Muscle layer of colon (tissue), 2 donors: ENCODE data around the gene DTX2.
"Not testable (repeated sequence)": the region's sequence is repeated elsewhere in the genome, so short reads cannot be mapped to it uniquely, and the experiment has no call there.

Source experiments
- H3K27ac ChIP-seq: one replicate; pipeline ENCODE4 v1.7.0; 2013; ENCODE audit warnings: low read depth, mild to moderate bottlenecking, low read length, moderate library complexity
- H3K27me3 ChIP-seq, 2 donors: one replicate each; pipeline ENCODE4 v1.7.0; 2013; ENCODE audit warnings: low read length in 2 of 2, mild to moderate bottlenecking in 2 of 2; ENCODE audit not compliant: insufficient read depth in 2 of 2, control insufficient read depth in 1 of 2
- H3K36me3 ChIP-seq: one replicate; pipeline ENCODE4 v1.7.0; 2013; ENCODE audit warnings: mild to moderate bottlenecking, low read length; ENCODE audit not compliant: insufficient read depth
- H3K4me1 ChIP-seq: one replicate; pipeline ENCODE4 v1.7.0; 2013; ENCODE audit warnings: mild to moderate bottlenecking, low read length; ENCODE audit not compliant: insufficient read depth
- H3K4me3 ChIP-seq, 2 donors: one replicate each; pipeline ENCODE4 v1.7.0; 2013; ENCODE audit warnings: low read length in 2 of 2, low read depth in 1 of 2, mild to moderate bottlenecking in 1 of 2, moderate library complexity in 1 of 2
- H3K9ac ChIP-seq: one replicate; pipeline ENCODE4 v1.7.0; 2013; ENCODE audit warnings: low read length
- H3K9me3 ChIP-seq: one replicate; pipeline ENCODE4 v1.7.0; 2013; ENCODE audit warnings: mild to moderate bottlenecking, low read length
- donor health status: abdominal sarcoma.
- donor health status: Adenocarcinoma of cecum.

The DTX2 gene

DNA sequence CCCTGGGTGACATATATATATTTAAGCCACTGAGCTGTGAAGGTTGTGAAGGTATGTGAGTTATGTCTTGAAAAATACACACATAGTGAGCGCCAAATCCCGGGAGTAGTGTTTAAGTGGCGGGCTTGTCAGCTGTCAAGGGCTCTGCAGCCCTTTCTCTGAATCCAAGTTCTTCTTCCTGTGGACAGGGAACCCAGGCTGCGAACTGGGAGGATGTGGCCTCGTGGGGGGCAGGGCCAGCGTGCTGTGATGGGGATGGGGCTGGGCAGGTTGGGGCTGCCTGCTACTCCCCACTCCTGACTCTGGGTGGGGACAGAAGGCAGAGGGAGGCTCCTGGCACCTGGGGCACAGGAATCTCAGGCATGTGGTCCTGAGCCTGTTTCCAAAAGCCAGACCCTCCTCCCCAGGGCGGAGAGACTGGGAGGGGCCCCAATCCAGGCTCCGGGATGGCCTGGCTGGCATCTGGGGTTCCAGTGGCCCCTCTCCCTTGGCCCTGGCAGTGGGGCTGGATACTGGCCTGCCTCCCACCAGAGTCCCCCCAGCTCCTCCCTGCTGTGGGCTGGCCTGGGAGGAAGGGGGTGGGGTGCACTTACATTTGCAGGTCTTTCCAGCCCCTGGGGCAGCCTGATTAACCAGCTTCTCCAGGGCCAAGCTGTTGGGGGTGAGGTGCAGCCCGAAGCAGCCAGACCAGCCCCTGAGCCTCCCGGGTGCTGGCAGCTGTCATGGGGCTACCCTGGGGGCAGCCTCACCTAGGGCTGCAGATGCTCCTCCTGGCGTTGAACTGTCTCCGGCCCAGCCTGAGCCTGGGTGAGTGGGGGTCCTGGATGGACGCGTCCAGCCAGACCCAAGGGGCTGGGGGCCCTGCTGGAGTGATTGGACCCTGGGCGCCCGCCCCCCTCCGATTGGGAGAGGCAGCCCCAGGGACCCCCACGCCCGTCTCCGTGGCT lies 48.7 kb downstream of the DTX2 start, which contains the start of gene UPK3B:
TSS of gene UPK3B (plus strand) at position 622 of the 947 bp plus-strand sequence. CDS start at position 723, 101 bp downstream.
- H3K9me3 ChIP-seq, result no peaks in the 10 kb centered on the region
- H3K27me3 ChIP-seq, result no peaks in the 10 kb centered on the region
- no peaks in the 10 kb centered on the region for H3K36me3 ChIP-seq
- H3K27ac ChIP-seq, result no peak within 1 kb of the TSS
- no peaks in the 10 kb centered on the region for H3K4me1 ChIP-seq
- no peak within 1 kb of the TSS for H3K9ac ChIP-seq
- H3K4me3 ChIP-seq, result no peak within 1 kb of the TSS

DNA sequence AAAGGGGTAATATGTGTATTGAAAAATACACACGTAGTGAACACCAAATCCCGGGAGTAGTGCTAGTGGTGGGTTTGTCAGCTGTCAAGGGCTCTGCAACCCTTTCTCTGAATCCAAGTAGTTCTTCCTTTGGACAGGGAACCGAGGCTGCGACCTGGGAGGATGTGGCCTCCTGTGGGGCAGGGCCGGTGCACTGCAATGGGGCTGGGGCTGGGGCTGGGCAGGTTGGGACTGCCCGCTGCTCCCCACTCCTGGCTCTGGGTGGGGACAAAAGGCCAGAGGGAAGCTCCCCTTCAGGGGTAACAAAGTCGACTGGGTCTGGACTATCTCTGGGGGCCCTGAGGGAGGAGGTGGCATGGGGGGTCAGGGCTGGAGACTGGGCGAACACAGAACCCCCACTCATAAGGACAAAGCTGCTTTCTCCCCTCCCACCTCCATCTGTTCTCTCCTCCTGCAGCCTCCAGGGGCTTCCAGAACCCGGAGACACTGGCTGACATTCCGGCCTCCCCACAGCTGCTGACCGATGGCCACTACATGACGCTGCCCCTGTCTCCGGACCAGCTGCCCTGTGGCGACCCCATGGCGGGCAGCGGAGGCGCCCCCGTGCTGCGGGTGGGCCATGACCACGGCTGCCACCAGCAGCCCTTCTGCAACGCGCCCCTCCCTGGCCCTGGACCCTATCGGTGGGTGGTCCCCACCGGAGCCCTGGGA lies 49.8 kb downstream of the DTX2 start:
- not testable (repeated sequence) for H3K27ac ChIP-seq, H3K4me3 ChIP-seq, H3K4me1 ChIP-seq, H3K36me3 ChIP-seq, H3K9me3 ChIP-seq, H3K9ac ChIP-seq, H3K27me3 ChIP-seq

DNA sequence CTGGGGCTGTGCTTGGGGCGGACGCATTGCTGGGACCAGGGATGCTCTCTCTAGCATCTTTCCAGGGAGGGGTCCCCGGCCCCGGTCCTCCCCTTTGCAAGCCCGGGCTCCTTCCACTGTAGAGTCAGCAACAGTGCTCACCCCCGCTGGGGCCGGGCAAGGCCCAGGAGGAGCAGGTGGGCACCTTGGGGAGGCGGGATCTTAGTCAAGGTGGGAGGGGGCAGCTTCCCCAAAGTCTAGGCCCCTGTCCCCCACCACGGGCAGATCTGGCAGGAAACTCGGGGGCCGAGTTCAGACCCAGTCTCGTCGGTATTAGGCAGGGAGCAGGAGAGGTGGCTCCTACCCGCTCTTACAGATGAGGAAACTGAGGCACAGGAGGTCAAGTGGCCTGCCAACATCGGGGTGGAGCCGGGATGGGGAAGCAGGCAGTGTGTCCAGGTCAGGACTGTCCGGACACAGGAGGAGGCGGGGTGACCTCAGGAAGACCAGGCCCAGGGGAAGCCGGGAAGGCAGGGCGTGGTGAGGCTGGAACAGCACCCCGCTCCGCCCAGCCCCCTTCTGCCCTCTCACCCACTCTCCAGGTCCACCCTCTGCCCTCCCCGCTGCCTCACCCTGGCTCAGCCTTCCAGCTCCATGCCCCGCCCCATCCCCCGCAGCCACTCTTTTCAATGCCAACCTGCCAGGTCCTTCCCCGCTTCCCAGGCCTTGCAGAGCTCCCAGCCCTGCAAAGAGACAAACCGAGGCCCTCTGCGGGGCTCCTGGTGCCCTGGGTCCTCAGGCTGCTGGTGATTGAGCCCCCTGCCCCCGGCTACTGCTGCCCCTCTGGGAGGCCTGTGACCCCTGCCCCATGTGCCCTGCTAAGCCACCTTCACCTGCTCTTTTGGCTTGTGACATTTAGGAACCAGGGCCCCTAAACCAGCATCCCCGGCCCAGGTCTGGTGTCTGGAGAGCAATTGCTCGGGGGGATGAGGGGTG lies 50.7 kb downstream of the DTX2 start:
- H3K27me3 ChIP-seq, H3K4me3 ChIP-seq, H3K36me3 ChIP-seq, H3K9ac ChIP-seq, H3K27ac ChIP-seq, H3K4me1 ChIP-seq, H3K9me3 ChIP-seq: not testable (repeated sequence)

DNA sequence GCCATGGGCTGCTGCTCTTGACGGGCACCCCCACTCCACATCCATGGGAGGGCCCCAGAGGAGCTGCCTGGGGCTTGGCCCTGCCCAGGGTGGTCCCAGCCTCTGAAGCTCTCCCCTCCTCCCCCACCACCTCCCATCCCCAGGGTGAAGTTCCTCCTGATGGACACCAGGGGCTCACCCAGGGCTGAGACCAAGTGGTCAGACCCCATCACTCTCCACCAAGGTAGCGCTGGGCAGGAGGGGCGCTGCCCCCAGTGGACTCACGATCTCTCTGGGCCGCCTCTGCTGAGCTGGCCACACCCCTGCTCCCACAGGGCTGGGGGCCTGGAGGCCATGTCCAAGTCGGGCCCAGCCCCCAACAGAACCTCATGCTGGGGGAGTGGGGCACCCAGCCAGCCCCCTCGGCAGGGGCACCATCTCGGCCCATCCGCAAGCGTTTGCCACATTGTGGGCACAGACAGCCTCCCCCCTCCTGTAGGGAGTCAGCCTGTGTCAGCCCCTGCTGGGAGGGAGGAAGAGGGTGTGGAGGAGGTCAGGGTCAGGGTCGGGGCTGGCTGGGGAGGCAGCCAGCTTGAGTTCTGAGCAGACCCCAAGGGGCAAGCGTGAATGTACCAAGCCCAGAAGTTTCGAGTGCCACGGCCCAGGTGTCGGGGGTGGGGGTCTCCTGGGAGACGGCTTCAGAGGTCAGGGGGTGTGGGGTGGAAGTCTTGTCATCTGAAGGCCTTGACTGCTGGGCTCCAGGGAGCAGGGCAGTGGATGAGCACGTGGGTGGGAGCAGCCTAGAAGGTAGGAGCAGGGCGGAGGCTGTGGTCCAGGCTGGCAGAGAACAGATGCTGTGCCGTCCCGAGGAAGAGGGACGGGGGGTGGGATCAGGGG lies 51.7 kb downstream of the DTX2 start:
- no peak overlapping the region for H3K9ac ChIP-seq
- no peak overlapping the region for H3K27ac ChIP-seq

DNA sequence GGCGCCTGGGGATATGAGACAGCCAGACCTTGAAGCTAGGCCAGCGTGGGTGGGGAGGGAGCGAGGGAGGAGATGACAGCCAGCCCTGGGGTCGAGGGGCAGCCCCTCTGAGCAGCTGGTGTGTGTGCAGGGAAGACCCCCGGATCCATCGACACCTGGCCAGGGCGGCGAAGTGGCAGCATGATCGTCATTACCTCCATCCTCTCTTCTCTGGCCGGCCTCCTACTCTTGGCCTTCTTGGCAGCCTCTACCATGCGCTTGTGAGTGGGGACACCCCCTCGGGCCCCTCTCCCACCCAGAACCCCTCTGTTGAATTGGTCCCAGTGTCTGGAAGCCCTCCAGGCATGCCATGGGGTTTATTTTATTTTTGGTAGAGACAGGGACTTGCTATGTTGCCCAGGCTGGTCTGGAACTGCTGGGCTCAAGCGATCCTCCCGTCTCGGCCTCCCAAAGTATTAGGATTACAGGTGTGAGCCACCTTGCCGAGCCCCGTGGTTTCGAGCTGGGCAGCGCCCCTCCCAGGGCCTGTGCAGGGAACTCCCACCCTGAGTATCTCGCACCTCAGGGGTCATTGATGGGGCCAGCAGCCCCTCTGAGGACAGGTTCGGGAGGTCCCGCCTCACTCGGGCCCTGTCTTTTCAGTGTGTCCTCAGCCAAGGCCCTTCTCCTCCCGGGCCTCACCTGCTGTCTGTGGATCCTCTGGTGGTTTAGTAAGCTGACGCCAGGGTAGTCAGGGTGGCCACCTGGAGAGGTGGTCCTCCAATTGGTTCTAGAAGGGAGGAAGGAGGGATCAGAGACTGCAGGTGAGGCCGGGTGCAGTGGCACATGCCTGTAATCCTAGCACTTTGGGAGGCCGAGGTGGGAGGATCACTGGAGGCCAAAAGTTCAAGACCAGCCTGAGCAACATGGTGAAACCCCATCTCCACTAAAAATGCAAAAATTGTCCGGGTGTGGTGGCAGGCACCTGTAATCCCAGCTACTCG lies 52.6 kb downstream of the DTX2 start:
- H3K27ac ChIP-seq, result no peak overlapping the region

More for the DNA sequence above, 51.7 kb downstream of the DTX2 start:
- Histone ChIP-seq H3K36me3 (no peaks in the 10 kb centered on the region), H3K27me3 (no peaks in the 10 kb centered on the region), H3K4me3 (no peak overlapping the region), H3K4me1 (no peaks in the 10 kb centered on the region), H3K9me3 (no peaks in the 10 kb centered on the region)

DNA sequence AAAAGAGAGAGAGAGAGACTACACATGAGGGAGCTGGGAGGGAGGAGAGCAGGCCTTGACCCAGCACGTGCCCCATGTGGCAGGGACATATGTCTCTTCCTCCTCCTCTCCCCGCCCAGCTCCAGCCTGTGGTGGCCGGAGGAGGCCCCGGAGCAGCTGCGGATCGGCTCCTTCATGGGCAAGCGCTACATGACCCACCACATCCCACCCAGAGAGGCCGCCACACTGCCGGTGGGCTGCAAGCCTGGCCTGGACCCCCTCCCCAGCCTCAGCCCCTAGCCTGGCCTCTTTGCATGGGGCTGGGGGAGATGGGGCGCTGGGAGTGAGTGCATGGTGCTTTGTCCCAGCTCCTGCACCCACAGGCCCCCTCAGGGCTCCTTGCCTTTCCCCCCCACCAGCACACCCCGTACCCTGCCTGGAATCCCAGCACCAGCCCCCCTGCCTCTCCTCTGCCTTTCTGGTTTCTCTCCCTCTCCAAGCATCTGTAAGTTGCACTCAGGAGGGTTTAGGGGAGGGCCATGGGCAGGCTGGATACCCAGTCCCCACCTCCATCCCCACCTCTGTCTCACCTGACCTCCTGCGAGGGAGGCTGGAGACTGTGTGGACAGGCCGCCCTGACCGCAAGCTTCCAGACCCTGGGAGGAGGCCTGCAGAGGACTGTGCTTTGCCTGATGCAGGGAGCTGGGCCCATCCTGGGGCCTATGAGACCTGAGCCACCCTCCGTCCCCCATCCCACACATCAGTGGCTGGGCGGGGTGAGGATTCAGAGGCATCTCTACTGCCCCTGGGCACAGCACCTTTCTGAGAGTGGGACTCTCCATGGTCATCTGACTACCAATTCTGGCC lies 53.6 kb downstream of the DTX2 start:
- Histone ChIP-seq H3K36me3 (no peaks in the 10 kb centered on the region), H3K9ac (no peak overlapping the region), H3K4me1 (no peaks in the 10 kb centered on the region), H3K27ac (no peak overlapping the region), H3K27me3 (no peaks in the 10 kb centered on the region), H3K4me3 (no peak overlapping the region), H3K9me3 (no peaks in the 10 kb centered on the region)

More for the DNA sequence above, 52.6 kb downstream of the DTX2 start:
- Histone ChIP-seq H3K4me1 (no peaks in the 10 kb centered on the region), H3K4me3 (no peak overlapping the region), H3K9ac (no peak overlapping the region), H3K9me3 (no peaks in the 10 kb centered on the region), H3K27me3 (no peaks in the 10 kb centered on the region), H3K36me3 (no peaks in the 10 kb centered on the region)

DNA sequence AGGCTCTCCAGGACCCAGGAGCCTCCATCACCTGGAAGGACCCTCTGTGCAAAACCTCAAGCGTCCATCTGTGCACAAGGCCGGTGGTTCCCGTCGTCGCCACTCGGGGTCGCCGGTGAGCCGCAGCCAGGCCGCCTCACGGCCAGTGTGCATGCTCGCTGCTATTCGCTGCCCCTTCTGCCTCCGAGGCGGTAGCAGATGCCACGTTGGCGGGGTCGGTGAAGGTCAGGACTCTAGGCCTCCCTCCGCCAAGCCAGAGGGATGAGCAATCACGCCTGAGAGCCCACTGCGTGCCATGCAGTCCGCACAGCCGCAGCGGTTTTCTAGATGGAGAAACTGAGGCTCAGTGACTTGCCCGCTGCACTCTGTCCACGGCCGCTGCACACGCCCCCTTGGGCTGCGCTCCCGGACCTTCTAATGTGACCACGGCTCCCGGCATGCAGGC lies 54.5 kb downstream of the DTX2 start:
- no peak overlapping the region for H3K27ac ChIP-seq
- H3K36me3 ChIP-seq, result no peaks in the 10 kb centered on the region
- no peaks in the 10 kb centered on the region for H3K4me1 ChIP-seq
- no peak overlapping the region for H3K4me3 ChIP-seq
- no peaks in the 10 kb centered on the region for H3K27me3 ChIP-seq
- no peak overlapping the region for H3K9ac ChIP-seq
- H3K9me3 ChIP-seq, result no peaks in the 10 kb centered on the region

DNA sequence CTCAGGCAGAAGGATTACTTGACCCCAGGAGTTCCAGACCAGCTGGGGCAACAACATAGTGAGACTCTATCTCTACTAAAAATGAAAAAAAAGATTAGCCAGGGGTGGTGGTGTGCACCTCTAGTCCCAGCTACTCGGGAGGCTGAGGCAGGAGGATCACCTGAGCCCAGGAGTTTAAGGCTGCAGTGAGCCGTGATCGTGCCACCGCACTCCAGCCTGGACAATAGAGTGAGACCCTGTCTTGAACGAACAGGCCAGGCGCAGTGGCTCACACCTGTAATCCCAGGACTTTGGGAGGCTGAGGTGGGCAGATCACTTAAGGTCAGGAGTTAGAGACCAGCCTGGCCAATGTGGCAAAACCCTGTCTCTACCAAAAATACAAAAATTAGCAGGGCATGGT lies 55.4 kb downstream of the DTX2 start:
- not testable (repeated sequence) for H3K9me3 ChIP-seq, H3K9ac ChIP-seq, H3K27me3 ChIP-seq, H3K4me1 ChIP-seq, H3K27ac ChIP-seq, H3K4me3 ChIP-seq, H3K36me3 ChIP-seq

DNA sequence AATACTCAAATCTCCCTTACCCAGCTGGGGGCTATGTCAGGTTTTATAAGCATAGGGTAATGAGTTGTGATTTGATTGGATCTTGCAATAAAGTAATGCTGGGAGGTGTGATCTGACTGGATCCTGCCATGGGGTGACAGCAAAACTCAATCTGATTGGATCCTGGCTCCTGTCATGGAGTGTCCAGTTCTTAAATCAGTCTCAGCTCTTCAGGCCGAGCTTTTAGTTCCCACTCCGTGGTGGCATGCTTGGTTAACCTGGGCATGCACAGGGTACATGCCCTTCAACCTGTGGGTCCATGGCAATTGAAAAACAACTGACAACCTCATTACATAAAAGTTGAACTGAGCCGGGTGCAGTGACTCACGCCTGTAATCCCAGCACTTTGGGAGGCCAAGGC lies 64.7 kb downstream of the DTX2 start:
- not testable (repeated sequence) for H3K9ac ChIP-seq, H3K9me3 ChIP-seq, H3K4me1 ChIP-seq, H3K36me3 ChIP-seq, H3K4me3 ChIP-seq, H3K27me3 ChIP-seq, H3K27ac ChIP-seq
